H4 (cell line): ENCODE measurements around the gene DEFB131A. TPM values are rescaled to one million over a fixed set of nuclear protein-coding genes. Genes with fewer than 3 reads are reported as not detected.
A peak's percentile ranks its signal among the peaks of the same experiment; 100 is the strongest.
"Not testable (repeated sequence)": the region's sequence is repeated elsewhere in the genome, so short reads cannot be mapped to it uniquely, and the experiment has no call there.

Source experiments
- DNase-seq: peaks from one replicate; pipeline ENCODE4 v3.0.0-alpha.2; 2015; ENCODE audit warnings: low spot score
- total RNA-seq: library from RNA; depleted of rRNA; stranded (reverse); fragments of >200 nt; shearing (Covaris generic); gene quantifications from 2 replicates; pipeline ENCODE4 v1.2.3, GENCODE V29; 2014; rRNA removed

Gene DEFB131A
- total RNA-seq, 1 experiment from 2014 or later, result not detected

DNA sequence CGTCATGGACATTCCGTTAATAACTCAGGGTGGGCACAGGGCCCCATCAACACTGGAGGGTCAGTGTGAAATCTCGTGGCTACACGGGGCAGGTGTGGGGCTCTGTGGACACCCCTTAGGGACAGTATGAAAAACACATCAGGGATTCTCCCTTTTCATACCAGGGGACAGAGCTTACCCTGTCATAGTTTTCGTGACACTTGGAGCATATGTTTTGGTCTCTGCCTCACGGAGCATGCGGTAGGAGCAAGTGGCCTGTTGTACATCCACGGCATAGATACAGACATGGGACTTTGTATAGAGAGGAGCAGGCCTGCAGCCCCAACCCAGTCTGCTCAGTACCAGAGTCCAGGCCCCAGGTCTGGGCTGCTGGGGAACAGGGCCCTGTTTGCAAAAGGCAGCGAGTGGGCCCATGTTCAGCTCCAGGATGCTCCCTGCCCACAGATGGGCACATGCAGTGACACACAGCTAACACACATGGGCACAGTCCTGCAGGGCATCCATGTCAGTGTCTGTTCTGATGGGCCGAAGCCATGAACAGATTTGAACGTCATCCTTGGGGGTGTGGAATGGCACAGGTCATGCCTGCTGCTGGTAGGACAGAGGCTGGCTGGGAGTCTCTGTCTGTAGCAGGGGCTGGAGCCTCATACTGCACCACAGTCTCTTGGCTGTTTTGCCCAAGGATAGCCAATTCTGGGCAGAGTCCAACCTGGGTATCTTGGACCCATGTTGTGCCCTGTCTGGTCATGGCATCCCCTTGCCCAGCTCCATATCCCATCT lies 50.2 kb downstream of the DEFB131A start:
- DNase-seq, result not testable (repeated sequence)

DNA sequence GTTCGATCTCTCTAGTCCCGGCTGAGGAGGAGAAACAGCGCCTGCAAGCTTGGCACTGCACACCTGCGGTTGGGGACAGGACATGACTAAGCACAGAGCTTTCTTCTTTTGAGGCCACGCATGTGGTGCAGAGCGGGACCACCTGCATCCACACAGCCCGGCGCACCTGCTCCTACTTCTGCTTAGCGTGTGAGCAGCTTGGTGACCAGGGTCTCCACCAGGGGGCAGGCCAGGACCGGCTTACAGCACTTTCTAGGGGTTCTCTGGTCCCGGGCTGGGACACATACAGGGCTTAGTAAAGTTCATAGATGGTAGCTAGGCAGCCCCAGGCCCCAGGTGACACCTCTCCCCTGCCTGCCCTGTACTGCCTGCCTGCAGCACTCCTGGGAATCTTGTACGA lies 51.2 kb downstream of the DEFB131A start:
- DNase-seq, result peak; percentile 9

DNA sequence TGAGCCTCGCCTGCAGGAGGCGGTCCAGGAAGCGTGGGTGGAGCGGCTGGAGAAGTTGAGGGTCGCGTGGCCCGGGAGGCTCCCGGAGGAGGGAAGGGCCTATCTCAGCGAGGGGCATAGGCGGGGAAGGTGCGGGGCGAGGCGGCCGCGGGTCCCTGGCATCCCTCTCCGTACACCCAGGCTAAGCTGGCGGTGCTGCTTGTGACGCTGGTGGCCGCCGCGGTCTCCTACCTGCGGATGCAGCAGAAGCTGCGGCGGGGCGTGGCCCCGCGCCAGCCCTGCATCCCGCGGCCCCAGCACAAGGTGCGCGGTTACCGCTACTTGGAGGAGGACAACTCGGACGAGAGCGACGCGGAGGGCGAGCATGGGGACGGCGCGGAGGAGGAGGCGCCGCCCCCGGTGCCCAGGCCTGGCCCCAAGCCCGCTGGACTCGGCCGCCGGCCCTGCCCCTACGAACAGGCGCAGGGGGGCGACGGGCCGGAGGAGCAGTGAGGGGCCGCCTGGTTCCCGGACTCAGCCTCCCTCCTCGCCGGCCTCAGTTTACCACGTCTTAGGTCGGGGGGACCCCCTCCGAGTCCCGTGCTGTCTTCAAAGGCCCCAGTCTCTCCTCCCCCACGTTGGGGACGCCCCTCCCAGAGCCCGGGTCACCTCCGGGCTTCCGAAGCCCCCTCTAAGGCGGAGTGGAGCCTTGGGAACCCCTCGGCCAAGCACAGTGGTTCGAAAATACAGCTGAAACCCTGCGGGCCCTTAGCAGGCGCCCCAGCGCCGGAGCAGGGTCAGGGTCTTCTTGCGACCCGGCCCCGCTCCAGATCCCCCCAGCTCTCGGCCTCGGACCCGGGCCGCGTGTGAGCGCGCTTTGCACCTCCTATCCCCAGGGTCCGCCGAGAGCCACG lies 53.6 kb downstream of the DEFB131A start:
- not testable (repeated sequence) for DNase-seq

DNA sequence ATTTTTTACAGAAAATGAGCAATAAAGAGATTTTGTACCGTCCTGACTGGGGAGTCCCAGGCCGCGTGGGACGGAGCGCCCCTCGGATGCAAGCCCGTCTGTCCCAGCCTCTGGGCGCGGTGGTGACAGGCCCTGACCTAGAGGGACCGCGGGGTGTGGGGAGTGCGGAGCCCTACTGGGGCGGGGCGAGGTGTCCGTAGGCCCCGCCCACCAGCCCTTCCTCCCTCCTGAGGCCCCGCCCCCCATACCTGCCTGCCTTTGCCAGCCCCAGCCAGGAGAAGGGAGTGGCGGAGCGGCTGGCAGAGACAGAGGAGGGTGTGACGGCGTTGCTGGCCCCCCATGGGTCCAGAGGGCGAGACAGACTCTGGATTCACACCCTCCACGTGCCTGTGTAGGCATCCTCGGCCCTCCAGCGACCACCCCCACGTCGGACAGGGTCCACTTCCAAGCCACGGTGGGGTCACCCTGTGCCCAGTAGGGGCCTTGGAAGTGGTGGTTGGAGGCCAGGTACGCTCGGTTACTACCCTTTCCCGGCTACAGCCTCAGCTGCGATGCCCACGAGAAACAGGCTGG lies 54.3 kb downstream of the DEFB131A start:
- DNase-seq, result not testable (repeated sequence)

DNA sequence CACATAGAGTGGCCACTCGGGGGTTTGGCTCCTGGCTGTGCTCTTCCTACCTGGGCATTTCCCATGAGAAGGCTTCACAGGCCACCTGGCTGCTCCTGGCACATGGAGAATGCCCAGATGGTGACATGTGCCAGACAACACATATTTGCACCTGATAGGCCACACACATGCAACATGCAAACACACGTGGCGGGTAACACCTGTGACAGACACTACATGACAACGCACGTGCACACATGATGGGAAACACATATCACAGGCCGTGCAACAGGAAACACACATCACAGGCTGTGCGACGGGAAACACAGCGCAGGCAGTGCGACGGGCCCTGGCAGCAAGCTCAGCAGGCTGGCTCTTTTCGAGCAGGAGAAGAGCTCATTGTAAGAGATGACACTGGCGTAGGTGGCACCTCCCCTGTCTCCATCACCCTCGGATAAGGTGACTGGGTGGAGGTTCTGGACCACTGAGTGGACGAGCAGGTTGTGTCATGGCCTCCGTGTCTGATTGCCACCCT lies 55.8 kb downstream of the DEFB131A start:
- not testable (repeated sequence) for DNase-seq

Other genes with a start within 250 kb of the DEFB131A start
- gene USP17L10, start 233.8 kb upstream of the DEFB131A start, total RNA-seq, result not detected in 2 replicates
- gene USP17L11, start 229.0 kb upstream of the DEFB131A start, total RNA-seq, result not detected in 2 replicates
- not detected in 2 replicates for gene USP17L12, start 224.3 kb upstream of the DEFB131A start, total RNA-seq
- gene USP17L13, start 219.5 kb upstream of the DEFB131A start, total RNA-seq, result not detected in 2 replicates
- gene USP17L15, start 210.0 kb upstream of the DEFB131A start, total RNA-seq, result not detected in 2 replicates
- gene USP17L17, start 200.5 kb upstream of the DEFB131A start, total RNA-seq, result not detected in 2 replicates
- not detected in 2 replicates for gene USP17L18, start 195.8 kb upstream of the DEFB131A start, total RNA-seq
- not detected in 2 replicates for gene USP17L19, start 191.0 kb upstream of the DEFB131A start, total RNA-seq
- gene USP17L20, start 186.3 kb upstream of the DEFB131A start, total RNA-seq, result not detected in 2 replicates
- gene USP17L21, start 181.5 kb upstream of the DEFB131A start, total RNA-seq, result not detected in 2 replicates
- not detected in 2 replicates for gene USP17L22, start 176.8 kb upstream of the DEFB131A start, total RNA-seq
- not detected in 2 replicates for gene USP17L24, start 119.2 kb upstream of the DEFB131A start, total RNA-seq
- not detected in 2 replicates for gene USP17L25, start 114.5 kb upstream of the DEFB131A start, total RNA-seq
- gene USP17L26, start 109.8 kb upstream of the DEFB131A start, total RNA-seq, result not detected in 2 replicates
- not detected in 2 replicates for gene USP17L5, start 105.0 kb upstream of the DEFB131A start, total RNA-seq
- gene USP17L27, start 100.3 kb upstream of the DEFB131A start, total RNA-seq, result not detected in 2 replicates
- not detected in 2 replicates for gene USP17L28, start 95.5 kb upstream of the DEFB131A start, total RNA-seq
- not detected in 2 replicates for gene USP17L29, start 90.8 kb upstream of the DEFB131A start, total RNA-seq
- gene USP17L30, start 81.3 kb upstream of the DEFB131A start, total RNA-seq, result not detected in 2 replicates